Upper lobe of left lung (tissue), 4 donors: ENCODE data around the gene C6orf47.
A peak's percentile ranks its signal among the peaks of the same experiment; 100 is the strongest.

ENCODE experiments used
- CTCF ChIP-seq, 6 experiments: fragments of 450-650 bp in 4 of 6; fragments of 200-600 bp in 2 of 6; sonication (generic) in 2 of 6; IDR thresholded peaks; one replicate each; pipeline ENCODE4 v1.5.1; 2016 to 2019; ENCODE audit warnings: antibody characterized with exemption in 6 of 6
- EP300 ChIP-seq, 4 donors: sonication (generic); formaldehyde crosslinking; IDR thresholded peaks; one replicate each; pipeline ENCODE4 v1.5.1; 2017; ENCODE audit warnings: antibody characterized with exemption in 4 of 4, control low read depth in 2 of 4
- POLR2A ChIP-seq, 4 donors: fragments of 450-650 bp; IDR thresholded peaks; one replicate each; pipeline ENCODE4 v1.5.1; 2016 to 2017; ENCODE audit warnings: antibody characterized with exemption in 4 of 4, mild to moderate bottlenecking in 2 of 4

- TF ChIP-seq CTCF (IDR thresholded peaks at IDR 0.05) (peak; percentile 58 to 88 (median 70)), EP300 (IDR thresholded peaks at IDR 0.05) (no peak), POLR2A (IDR thresholded peaks at IDR 0.05) (no peak)
These were observed 19.9 kb upstream of the C6orf47 start, which contains the start of gene LY6G5C for GRCh38 chr6:31680226-31681134.
